Ectodermal cell (in vitro differentiated cells): ENCODE measurements around the gene TOP3A.

Experiments used
- H3K27ac ChIP-seq: 2 replicates; pipeline ENCODE4 v1.7.0; 2013; ENCODE audit warnings: mild to moderate bottlenecking, low read depth, low read length; ENCODE audit not compliant: insufficient read depth, poor library complexity, severe bottlenecking
- H3K27me3 ChIP-seq: 2 replicates; pipeline ENCODE4 v1.7.0; 2013; ENCODE audit warnings: mild to moderate bottlenecking, low read length; ENCODE audit not compliant: insufficient read depth, control insufficient read depth, poor library complexity, severe bottlenecking
- H3K36me3 ChIP-seq: one replicate; pipeline ENCODE4 v1.7.0; 2013; ENCODE audit warnings: low read length; ENCODE audit not compliant: control insufficient read depth, insufficient read depth
- H3K4me1 ChIP-seq: one replicate; pipeline ENCODE4 v1.7.0; 2013; ENCODE audit warnings: low read length; ENCODE audit not compliant: control insufficient read depth, insufficient read depth
- H3K4me3 ChIP-seq: 2 replicates; pipeline ENCODE4 v1.7.0; 2013; ENCODE audit warnings: low read depth, low read length, control low read depth; ENCODE audit not compliant: insufficient read depth
- H3K9me3 ChIP-seq: 2 replicates; pipeline ENCODE4 v1.7.0; 2013; ENCODE audit warnings: mild to moderate bottlenecking, low read length, moderate library complexity; ENCODE audit not compliant: control insufficient read depth
- WGBS, 2 experiments: methylation state at CpG; one replicate each; pipeline ENCODE4 v1.1.7; 2013; ENCODE audit warnings: missing lambda C conversion rate in 2 of 2; 5-methylcytosine and 5-hydroxymethylcytosine counted together

Gene TOP3A

DNA sequence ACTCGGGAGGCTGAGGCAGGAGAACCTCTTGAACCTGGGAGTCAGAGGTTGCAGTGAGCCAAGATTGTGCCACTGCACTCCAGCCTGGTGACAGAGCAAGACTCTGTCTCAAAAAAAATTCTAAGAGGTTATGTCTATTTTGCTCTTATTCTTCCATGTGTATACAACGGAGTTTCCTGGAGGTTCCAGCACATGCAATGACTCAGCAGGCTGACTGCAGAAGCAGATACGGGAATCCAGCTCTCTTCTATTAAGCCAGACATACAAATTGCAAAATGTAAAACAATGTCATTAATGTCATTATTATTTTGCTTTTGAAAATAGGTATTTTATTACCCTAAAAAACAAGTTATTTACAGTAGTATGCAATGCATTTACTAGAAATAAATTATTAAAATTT, 35.9 kb downstream of the TOP3A start:
- no peaks in the 10 kb centered on the region for H3K9me3 ChIP-seq
- 96 to 98% methylated on average over 2 to 3 of the region's 3 CpGs for WGBS, 2 experiments
- peaks cover 66% of the 10 kb centered on the region for H3K36me3 ChIP-seq
- H3K27me3 ChIP-seq = no peaks in the 10 kb centered on the region
- H3K4me1 ChIP-seq = no peaks in the 10 kb centered on the region
- H3K27ac ChIP-seq = no peak overlapping the region
- no peak overlapping the region for H3K4me3 ChIP-seq

DNA sequence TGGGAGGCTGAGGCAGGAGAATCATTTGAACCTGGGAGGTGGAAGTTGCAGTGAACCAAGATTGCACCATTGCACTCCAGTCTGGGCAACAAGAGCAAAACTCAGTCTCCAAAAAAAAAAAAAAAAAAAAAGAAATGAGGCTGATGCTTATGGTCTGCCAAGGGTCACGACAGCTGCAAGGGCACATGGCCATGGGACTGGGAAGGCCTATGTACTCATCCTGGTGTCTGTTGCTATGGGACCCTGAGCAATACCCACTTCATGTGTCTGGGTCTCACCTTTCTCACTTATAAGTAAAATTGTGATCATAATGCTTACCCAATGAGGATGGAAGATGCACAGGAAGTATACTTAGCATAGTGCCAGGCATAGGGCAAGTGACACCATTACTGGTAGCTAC, 37.7 kb downstream of the TOP3A start:
- H3K4me3 ChIP-seq = no peak overlapping the region
- 90 to 100% methylated on average over 1 of the region's 1 CpG for WGBS, 2 experiments
- peaks cover 58% of the 10 kb centered on the region for H3K36me3 ChIP-seq
- no peaks in the 10 kb centered on the region for H3K9me3 ChIP-seq
- H3K27me3 ChIP-seq = no peaks in the 10 kb centered on the region
- no peak overlapping the region for H3K27ac ChIP-seq
- no peaks in the 10 kb centered on the region for H3K4me1 ChIP-seq

DNA sequence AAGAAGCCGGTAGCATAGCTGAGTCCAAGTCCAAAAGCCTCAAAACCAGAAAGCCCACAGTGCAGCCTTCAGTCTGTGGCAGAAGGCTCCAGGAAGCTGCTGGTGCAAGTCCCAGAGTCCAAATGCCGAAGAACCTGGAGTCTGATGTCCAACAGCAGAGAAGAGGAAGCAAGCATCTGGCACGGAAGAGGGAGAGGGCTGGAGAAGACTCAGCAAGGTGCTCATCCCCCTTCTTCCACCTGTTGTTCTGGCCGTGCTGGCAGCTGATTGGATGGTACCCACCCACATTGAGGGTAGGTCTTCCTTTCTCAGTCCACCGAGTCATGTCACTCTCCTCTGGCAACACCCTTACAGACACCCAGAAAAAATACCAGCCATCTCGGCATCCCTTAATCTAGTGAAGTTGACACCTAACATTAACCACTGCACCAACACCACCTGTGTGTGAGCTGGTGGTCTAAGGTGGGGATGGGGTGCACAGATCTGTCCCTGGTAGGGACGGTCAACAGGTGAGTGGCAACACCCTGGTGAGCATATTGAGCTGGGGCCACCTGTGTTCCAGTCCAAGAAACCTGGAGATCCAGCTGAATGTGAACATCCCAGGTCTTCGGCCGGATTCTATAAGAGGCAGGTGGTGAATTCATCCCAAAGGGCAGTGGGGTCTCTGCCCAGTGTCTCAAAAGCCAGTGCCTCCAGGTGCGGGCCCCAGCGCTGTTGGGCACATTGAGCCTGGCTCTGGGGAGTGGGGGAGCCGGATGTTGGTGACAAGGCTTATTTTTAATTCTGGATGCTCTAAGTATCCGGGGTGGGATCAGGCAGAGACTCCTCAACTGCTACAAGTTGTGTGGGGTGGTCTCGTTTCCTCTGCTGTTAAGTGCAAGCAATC, 44.5 kb downstream of the TOP3A start:
- Histone ChIP-seq H3K9me3 (no peaks in the 10 kb centered on the region), H3K27ac (no peak overlapping the region), H3K27me3 (no peaks in the 10 kb centered on the region), H3K36me3 (peaks cover 13% of the 10 kb centered on the region), H3K4me1 (no peaks in the 10 kb centered on the region), H3K4me3 (no peak overlapping the region)
- 88 to 90% methylated on average over 14 of the region's 14 CpGs for WGBS, 2 experiments

DNA sequence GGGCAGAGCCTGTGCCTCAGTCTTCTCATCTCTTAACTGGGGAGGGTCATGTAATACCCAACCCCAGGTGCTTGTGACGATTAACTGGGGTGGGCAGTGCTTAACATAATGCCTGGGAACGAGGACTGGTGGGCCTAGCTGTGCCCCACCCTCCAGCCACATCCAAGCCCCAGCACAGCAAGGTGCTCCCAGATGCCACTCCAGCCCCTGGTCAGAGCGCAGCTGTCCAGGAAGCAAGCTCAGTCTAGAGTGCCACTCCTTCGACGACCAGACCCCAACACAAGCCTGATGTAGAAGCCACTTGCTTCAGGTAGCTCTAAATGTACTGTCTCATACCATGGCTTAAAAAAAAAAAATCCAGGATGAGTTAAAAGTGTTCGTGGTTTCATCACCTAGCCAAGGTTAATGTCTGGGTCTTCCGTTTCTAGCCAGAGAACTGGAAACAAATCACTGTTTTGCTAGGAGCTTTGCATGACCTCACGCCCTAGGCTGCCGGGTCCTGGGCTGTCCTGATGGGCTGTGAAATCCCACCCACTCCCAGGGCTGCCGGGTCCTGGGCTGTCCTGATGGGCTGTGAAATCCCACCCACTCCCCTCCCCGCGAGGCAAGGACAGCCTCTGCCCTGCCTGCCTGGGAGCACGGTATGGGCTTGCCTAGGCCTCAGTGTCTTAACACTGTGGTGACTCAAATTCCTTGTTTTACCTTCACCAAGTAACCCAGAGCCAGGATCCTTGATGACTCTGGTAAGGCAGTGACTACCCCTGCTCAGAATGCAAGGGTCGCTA, 46.7 kb downstream of the TOP3A start:
- H3K27ac ChIP-seq = peak overlapping the region; percentile 2
- H3K4me1 ChIP-seq = no peaks in the 10 kb centered on the region
- WGBS, 2 experiments = 51 to 53% methylated on average over 14 of the region's 14 CpGs
- H3K4me3 ChIP-seq = no peak overlapping the region
- H3K9me3 ChIP-seq = no peaks in the 10 kb centered on the region
- H3K27me3 ChIP-seq = no peaks in the 10 kb centered on the region
- peaks cover 5% of the 10 kb centered on the region for H3K36me3 ChIP-seq

DNA sequence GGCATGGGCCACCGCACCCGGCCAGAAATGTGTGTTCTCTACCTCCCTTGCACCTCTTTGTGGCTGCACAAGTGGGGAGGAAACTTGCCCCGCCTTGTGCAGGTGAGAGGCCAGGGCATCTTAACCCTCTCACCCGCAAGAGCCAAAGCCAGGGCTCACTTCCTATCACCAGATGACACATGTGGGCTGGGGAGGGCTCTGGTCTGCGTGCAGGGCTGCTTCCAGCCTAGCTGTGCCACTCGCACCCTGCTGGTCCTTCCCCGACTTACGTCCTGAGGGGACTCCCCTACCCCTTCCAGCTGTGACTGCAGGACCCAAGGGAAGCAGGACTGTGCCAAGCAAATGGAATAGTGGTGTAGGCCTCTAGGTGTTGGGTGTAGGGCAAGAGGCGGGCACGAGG, 47.4 kb downstream of the TOP3A start:
- H3K27ac ChIP-seq = no peak overlapping the region
- no peaks in the 10 kb centered on the region for H3K4me1 ChIP-seq
- H3K4me3 ChIP-seq = no peak overlapping the region
- H3K9me3 ChIP-seq = no peaks in the 10 kb centered on the region
- peaks cover 8% of the 10 kb centered on the region for H3K36me3 ChIP-seq
- 84 to 85% methylated on average over 10 of the region's 10 CpGs for WGBS, 2 experiments
- H3K27me3 ChIP-seq = no peaks in the 10 kb centered on the region

DNA sequence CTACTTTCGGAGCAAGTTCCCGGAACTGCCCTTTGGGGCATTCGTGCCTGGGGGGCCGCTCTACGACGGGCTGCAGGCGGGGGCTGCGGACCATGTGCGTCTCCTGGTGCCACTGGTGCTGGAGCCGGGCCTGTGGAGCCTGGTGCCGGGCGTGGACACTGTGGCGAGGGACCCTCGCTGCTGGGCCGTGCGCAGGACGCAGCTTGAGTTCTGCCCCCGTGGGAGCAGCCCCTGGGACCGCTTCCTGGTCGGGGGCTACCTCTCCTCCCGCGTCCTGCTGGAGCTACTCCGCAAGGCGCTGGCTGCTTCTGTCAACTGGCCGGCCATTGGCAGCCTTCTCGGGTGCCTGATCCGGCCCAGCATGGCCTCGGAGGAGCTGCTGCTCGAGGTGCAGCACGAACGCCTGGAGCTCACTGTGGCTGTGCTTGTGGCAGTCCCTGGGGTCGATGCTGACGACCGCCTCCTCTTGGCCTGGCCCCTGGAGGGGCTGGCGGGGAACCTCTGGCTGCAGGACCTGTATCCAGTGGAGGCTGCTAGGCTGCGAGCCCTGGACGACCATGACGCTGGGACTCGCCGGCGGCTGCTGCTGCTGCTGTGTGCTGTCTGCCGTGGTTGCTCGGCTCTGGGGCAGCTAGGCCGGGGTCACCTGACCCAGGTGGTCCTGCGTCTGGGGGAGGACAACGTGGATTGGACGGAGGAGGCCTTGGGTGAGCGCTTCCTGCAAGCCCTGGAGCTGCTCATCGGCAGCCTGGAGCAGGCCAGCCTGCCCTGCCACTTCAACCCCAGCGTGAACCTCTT, 50.7 kb downstream of the TOP3A start:
- Histone ChIP-seq H3K9me3 (no peaks in the 10 kb centered on the region), H3K4me1 (peaks cover 8% of the 10 kb centered on the region), H3K27ac (no peak overlapping the region), H3K4me3 (no peak overlapping the region), H3K36me3 (peaks cover 8% of the 10 kb centered on the region), H3K27me3 (no peaks in the 10 kb centered on the region)
- WGBS, 2 experiments = 93 to 95% methylated on average over 50 of the region's 50 CpGs

DNA sequence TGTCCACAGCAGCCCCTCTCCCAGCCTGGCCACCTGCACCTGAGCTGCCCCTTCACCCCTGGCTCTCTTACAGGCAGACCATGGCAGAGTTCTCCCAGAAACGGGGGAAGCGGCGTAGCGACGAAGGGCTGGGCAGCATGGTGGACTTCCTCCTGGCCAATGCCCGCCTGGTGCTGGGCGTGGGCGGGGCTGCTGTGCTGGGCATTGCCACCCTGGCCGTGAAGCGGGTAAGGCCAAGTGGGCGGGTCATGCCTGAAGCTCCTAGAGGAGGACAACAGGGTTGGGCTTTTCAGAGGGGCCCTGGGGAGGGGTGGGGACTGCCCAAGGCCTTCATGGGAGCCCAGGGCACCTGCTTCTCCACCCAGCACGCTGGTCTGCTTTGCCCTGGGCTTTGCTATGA, 52.2 kb downstream of the TOP3A start:
- Histone ChIP-seq H3K4me1 (peaks cover 10% of the 10 kb centered on the region), H3K27me3 (no peaks in the 10 kb centered on the region), H3K4me3 (no peak overlapping the region), H3K27ac (no peak overlapping the region), H3K36me3 (peaks cover 8% of the 10 kb centered on the region), H3K9me3 (no peaks in the 10 kb centered on the region)
- WGBS, 2 experiments = 93 to 94% methylated on average over 12 of the region's 12 CpGs

DNA sequence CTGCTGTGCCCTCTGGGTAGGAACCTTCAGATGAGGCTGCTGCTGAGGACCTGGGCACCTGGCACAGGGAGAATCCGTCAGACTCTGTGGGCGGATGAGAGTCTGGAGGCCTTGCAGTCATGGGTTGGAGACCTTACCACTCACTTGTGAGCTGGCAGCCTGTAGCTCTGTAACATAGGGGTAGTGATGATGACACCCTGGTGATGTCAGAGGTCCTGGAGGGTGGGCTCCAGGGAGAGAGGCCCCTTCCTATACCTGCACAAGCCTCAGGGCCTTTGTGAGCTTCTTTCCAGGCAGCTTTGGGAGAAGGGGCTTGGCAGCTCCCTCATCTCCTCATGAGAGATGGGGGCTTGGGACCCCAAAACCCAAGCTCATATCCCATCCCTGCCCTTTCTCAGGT, 52.7 kb downstream of the TOP3A start:
- peaks cover 15% of the 10 kb centered on the region for H3K4me1 ChIP-seq
- H3K27ac ChIP-seq = no peak overlapping the region
- WGBS, 2 experiments = 94 to 95% methylated on average over 2 of the region's 2 CpGs
- H3K9me3 ChIP-seq = no peaks in the 10 kb centered on the region
- peaks cover 8% of the 10 kb centered on the region for H3K36me3 ChIP-seq
- H3K27me3 ChIP-seq = no peaks in the 10 kb centered on the region
- H3K4me3 ChIP-seq = no peak overlapping the region

DNA sequence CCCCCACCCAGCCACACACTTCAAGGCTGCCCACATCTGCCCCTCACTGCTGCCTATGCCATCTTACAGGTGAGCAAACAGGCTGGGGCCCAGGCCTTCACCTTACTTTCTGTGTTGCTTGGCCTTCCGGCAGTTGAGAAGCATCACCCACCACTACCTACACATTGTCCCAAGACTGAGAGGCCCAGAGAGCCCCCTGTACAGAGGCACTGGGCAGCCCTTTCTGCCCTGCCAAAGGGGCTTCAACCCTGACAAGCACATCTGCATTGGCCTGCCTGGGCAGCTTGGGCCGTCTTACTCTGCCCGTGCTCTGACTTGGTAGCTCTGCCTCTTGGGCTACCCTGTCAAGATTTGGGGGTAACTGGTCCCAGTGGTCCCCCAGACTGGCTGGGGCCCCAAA, 53.1 kb downstream of the TOP3A start:
- no peaks in the 10 kb centered on the region for H3K27me3 ChIP-seq
- H3K36me3 ChIP-seq = peaks cover 8% of the 10 kb centered on the region
- H3K4me1 ChIP-seq = peaks cover 18% of the 10 kb centered on the region
- no peak overlapping the region for H3K27ac ChIP-seq
- no peaks in the 10 kb centered on the region for H3K9me3 ChIP-seq
- H3K4me3 ChIP-seq = peak overlapping the region; percentile 73
- WGBS, 2 experiments = 92 to 96% methylated on average over 3 of the region's 3 CpGs

DNA sequence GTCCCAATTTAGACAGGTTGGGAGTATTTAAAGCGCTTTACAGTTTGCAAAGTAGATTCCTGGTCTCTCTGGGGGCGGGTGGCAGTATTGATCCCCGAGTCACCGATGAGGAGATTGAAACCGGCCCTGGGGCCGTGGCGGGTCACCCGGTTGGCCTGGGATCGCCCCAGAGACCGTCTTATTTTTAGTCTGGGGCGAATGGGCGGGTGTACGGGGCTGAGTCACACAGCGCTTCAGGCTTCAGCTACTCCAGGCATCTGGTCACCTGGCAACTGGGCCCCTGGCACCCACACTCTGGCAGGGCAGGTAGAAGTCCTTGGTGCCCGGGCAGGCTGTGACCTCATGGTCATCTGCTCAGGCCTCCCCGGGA, 53.7 kb downstream of the TOP3A start:
- H3K9me3 ChIP-seq = no peaks in the 10 kb centered on the region
- 11 to 12% methylated on average over 16 of the region's 16 CpGs for WGBS, 2 experiments
- peak overlapping the region; percentile 52 for H3K27ac ChIP-seq
- H3K27me3 ChIP-seq = no peaks in the 10 kb centered on the region
- H3K36me3 ChIP-seq = peaks cover 8% of the 10 kb centered on the region
- peak overlapping the region; percentile 73 for H3K4me3 ChIP-seq
- peaks cover 18% of the 10 kb centered on the region for H3K4me1 ChIP-seq
